SK-N-MC (cell line): ENCODE data around the gene NAT16.

ENCODE experiments used
- EZH2 ChIP-seq: fragments of 200-600 bp; sonication (generic); IDR thresholded peaks from one replicate; pipeline ENCODE4 v1.6.1; 2017; ENCODE audit warnings: antibody characterized with exemption
- POLR2AphosphoS5 ChIP-seq: IDR thresholded peaks from 2 replicates; pipeline ENCODE4 v1.6.1; 2012; ENCODE audit warnings: mild to moderate bottlenecking, low read depth, low read length, borderline replicate concordance

GRCh38 chr7:101217388-101218235, 37.5 kb upstream of the NAT16 start, which contains the start of the genes PLOD3 and ZNHIT1:
- TF ChIP-seq POLR2AphosphoS5 (peak; percentile 54), EZH2 (no peak)
